SK-N-SH treated with all-trans-retinoic acid at 6 μM for 48 hours (cell line): Measurements from ENCODE around the gene CPT2.

Experiments
- ATAC-seq: fragments of 200-7000 bp; cut with Tn5 transposase; 3 replicates; pipeline ENCODE4 v1.9.1; 2020; ENCODE audit warnings: mild to moderate bottlenecking, moderate library complexity
- ARNTL ChIP-seq: fragments of 450-650 bp; formaldehyde crosslinking; IDR thresholded peaks from 2 replicates; pipeline ENCODE4 v1.5.0; 2020; ENCODE audit warnings: low read depth, mild to moderate bottlenecking, moderate library complexity, borderline replicate concordance
- ESRRG ChIP-seq: fragments of 250-450 bp; sonication (Bioruptor Pico); IDR thresholded peaks from 2 replicates; pipeline ENCODE4 v1.6.1; 2021; ENCODE audit warnings: mild to moderate bottlenecking
- GLIS3 ChIP-seq: fragments of 250-450 bp; sonication (Bioruptor Pico); IDR thresholded peaks from 2 replicates; pipeline ENCODE4 v1.5.0; 2020; ENCODE audit warnings: mild to moderate bottlenecking, moderate library complexity
- PPARA ChIP-seq: fragments of 250-450 bp; sonication (Bioruptor Pico); IDR thresholded peaks from 2 replicates; pipeline ENCODE4 v1.5.0; 2020; ENCODE audit warnings: mild to moderate bottlenecking, borderline replicate concordance
- RARB ChIP-seq: fragments of 250-450 bp; sonication (Bioruptor Pico); IDR thresholded peaks from 2 replicates; pipeline ENCODE4 v1.8.0; 2021; ENCODE audit warnings: mild to moderate bottlenecking, moderate library complexity
- SNAI2 ChIP-seq: fragments of 250-450 bp; sonication (Bioruptor Pico); IDR thresholded peaks from 2 replicates; pipeline ENCODE4 v1.5.0; 2020; ENCODE audit warnings: mild to moderate bottlenecking, moderate library complexity
- TOX ChIP-seq: fragments of 250-450 bp; sonication (Bioruptor Pico); IDR thresholded peaks from 2 replicates; pipeline ENCODE4 v1.8.0; 2021; ENCODE audit warnings: mild to moderate bottlenecking, moderate library complexity, borderline replicate concordance
- ZNF70 ChIP-seq: fragments of 450-650 bp; formaldehyde crosslinking; IDR thresholded peaks from 2 replicates; pipeline ENCODE4 v1.5.0; 2020; ENCODE audit warnings: mild to moderate bottlenecking, moderate library complexity
- ZNF8 ChIP-seq: fragments of 450-650 bp; formaldehyde crosslinking; IDR thresholded peaks from 2 replicates; pipeline ENCODE4 v1.5.0; 2020; ENCODE audit warnings: mild to moderate bottlenecking, moderate library complexity
- TF ChIP-seq, protein P1 (sequence below): fragments of 250-450 bp; sonication (Bioruptor Pico); IDR thresholded peaks from 2 replicates; pipeline ENCODE4 v1.5.0; 2020; ENCODE audit warnings: mild to moderate bottlenecking, moderate library complexity
- TF ChIP-seq, protein P2 (sequence below): fragments of 250-450 bp; sonication (Bioruptor Pico); IDR thresholded peaks from 2 replicates; pipeline ENCODE4 v1.8.0; 2021; ENCODE audit warnings: low read depth, mild to moderate bottlenecking, moderate library complexity, borderline replicate concordance
- TF ChIP-seq, protein P3 (sequence below): fragments of 250-450 bp; sonication (Bioruptor Pico); IDR thresholded peaks from 2 replicates; pipeline ENCODE4 v1.5.1; 2021; ENCODE audit warnings: mild to moderate bottlenecking, moderate library complexity
- TF ChIP-seq, protein P4 (sequence below): fragments of 250-450 bp; sonication (Bioruptor Pico); IDR thresholded peaks from 2 replicates; pipeline ENCODE4 v1.8.0; 2020; ENCODE audit warnings: mild to moderate bottlenecking, moderate library complexity, borderline replicate concordance

CPT2 gene

DNA sequence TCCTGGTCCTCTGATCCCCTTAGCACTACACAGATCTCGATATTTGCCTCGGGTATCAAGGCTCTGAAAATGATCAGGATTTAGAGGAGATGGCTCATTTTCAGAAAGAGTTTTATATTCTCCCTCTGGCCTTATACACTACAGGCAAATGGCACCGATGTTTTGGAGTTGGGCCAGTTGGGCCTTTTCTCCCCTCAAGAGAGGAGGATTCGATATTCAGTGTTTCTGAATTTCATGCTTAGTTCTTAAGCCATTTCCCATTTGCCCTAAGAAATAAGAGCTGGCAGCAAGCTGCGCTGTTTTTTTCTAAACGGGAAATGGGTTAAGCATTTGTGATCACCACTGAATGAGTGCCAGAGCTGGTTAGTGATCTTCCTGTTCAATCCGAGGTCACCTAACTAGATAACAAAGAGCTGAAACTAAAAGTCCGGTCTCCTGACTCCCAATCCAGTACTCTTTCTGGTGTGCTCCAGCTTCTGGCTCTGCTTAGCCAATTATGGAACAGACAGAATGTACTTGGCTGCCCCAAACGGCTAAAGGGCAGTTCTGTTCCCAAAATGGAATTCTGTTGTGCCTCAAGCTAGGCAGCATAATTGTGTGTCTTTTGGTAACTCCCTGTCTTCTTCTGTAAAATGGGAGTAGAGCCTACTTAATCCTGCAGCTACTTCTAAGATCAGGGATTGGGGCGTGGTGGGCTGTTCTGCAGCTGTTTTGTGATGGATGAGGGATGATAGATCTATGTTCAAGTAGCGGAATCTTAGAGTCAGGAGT is 1.2 kb upstream of the CPT2 start:
- ATAC-seq, result no peak

DNA sequence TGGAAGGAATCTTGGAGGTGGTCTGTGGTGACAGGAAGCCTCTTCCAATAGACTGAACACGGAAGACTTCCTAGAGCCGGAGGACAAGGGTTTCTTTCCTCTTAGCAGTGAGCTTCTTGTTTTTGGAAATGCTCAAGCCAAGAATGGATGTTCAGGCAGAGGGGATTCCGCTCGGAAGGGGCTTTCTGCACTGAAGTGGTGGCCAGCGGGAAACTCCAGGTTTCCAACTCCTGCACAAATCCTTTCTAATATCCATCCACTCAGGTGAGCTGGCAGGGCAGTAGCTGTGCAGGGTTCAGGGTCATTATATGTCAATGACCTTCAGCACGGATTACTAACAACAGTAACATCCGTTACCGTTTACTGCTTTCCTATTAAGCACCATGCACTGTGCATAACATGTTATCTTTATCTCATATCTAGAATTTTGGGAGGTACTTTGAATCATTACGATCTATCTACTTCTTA is 573 bp upstream of the CPT2 start:
- ATAC-seq, result peak; percentile 6; the same call in 1 of the 3 replicates
- TF ChIP-seq RARB (CRISPR knock-in tag) (no peak), ARNTL (CRISPR knock-in tag) (no peak)

More for the DNA sequence above, 1.2 kb upstream of the CPT2 start:
- TF ChIP-seq ESRRG (CRISPR knock-in tag), result no peak
- TF ChIP-seq, protein P1, sequence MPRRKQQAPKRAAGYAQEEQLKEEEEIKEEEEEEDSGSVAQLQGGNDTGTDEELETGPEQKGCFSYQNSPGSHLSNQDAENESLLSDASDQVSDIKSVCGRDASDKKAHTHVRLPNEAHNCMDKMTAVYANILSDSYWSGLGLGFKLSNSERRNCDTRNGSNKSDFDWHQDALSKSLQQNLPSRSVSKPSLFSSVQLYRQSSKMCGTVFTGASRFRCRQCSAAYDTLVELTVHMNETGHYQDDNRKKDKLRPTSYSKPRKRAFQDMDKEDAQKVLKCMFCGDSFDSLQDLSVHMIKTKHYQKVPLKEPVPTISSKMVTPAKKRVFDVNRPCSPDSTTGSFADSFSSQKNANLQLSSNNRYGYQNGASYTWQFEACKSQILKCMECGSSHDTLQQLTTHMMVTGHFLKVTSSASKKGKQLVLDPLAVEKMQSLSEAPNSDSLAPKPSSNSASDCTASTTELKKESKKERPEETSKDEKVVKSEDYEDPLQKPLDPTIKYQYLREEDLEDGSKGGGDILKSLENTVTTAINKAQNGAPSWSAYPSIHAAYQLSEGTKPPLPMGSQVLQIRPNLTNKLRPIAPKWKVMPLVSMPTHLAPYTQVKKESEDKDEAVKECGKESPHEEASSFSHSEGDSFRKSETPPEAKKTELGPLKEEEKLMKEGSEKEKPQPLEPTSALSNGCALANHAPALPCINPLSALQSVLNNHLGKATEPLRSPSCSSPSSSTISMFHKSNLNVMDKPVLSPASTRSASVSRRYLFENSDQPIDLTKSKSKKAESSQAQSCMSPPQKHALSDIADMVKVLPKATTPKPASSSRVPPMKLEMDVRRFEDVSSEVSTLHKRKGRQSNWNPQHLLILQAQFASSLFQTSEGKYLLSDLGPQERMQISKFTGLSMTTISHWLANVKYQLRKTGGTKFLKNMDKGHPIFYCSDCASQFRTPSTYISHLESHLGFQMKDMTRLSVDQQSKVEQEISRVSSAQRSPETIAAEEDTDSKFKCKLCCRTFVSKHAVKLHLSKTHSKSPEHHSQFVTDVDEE (CRISPR knock-in tag), result no peak
- no peak for TF ChIP-seq TOX
- TF ChIP-seq, protein P2, sequence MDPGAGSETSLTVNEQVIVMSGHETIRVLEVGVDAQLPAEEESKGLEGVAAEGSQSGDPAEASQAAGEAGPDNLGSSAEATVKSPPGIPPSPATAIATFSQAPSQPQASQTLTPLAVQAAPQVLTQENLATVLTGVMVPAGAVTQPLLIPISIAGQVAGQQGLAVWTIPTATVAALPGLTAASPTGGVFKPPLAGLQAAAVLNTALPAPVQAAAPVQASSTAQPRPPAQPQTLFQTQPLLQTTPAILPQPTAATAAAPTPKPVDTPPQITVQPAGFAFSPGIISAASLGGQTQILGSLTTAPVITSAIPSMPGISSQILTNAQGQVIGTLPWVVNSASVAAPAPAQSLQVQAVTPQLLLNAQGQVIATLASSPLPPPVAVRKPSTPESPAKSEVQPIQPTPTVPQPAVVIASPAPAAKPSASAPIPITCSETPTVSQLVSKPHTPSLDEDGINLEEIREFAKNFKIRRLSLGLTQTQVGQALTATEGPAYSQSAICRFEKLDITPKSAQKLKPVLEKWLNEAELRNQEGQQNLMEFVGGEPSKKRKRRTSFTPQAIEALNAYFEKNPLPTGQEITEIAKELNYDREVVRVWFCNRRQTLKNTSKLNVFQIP (CRISPR knock-in tag), result no peak
- TF ChIP-seq GLIS3 (CRISPR knock-in tag), result no peak
- no peak for TF ChIP-seq PPARA (CRISPR knock-in tag)
- TF ChIP-seq ZNF70 (CRISPR knock-in tag), result no peak
- TF ChIP-seq ZNF8 (CRISPR knock-in tag), result no peak
- TF ChIP-seq, protein P3, sequence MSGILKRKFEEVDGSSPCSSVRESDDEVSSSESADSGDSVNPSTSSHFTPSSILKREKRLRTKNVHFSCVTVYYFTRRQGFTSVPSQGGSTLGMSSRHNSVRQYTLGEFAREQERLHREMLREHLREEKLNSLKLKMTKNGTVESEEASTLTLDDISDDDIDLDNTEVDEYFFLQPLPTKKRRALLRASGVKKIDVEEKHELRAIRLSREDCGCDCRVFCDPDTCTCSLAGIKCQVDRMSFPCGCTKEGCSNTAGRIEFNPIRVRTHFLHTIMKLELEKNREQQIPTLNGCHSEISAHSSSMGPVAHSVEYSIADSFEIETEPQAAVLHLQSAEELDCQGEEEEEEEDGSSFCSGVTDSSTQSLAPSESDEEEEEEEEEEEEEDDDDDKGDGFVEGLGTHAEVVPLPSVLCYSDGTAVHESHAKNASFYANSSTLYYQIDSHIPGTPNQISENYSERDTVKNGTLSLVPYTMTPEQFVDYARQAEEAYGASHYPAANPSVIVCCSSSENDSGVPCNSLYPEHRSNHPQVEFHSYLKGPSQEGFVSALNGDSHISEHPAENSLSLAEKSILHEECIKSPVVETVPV (CRISPR knock-in tag), result no peak
- TF ChIP-seq, protein P4, sequence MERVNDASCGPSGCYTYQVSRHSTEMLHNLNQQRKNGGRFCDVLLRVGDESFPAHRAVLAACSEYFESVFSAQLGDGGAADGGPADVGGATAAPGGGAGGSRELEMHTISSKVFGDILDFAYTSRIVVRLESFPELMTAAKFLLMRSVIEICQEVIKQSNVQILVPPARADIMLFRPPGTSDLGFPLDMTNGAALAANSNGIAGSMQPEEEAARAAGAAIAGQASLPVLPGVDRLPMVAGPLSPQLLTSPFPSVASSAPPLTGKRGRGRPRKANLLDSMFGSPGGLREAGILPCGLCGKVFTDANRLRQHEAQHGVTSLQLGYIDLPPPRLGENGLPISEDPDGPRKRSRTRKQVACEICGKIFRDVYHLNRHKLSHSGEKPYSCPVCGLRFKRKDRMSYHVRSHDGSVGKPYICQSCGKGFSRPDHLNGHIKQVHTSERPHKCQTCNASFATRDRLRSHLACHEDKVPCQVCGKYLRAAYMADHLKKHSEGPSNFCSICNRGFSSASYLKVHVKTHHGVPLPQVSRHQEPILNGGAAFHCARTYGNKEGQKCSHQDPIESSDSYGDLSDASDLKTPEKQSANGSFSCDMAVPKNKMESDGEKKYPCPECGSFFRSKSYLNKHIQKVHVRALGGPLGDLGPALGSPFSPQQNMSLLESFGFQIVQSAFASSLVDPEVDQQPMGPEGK (CRISPR knock-in tag), result no peak

DNA sequence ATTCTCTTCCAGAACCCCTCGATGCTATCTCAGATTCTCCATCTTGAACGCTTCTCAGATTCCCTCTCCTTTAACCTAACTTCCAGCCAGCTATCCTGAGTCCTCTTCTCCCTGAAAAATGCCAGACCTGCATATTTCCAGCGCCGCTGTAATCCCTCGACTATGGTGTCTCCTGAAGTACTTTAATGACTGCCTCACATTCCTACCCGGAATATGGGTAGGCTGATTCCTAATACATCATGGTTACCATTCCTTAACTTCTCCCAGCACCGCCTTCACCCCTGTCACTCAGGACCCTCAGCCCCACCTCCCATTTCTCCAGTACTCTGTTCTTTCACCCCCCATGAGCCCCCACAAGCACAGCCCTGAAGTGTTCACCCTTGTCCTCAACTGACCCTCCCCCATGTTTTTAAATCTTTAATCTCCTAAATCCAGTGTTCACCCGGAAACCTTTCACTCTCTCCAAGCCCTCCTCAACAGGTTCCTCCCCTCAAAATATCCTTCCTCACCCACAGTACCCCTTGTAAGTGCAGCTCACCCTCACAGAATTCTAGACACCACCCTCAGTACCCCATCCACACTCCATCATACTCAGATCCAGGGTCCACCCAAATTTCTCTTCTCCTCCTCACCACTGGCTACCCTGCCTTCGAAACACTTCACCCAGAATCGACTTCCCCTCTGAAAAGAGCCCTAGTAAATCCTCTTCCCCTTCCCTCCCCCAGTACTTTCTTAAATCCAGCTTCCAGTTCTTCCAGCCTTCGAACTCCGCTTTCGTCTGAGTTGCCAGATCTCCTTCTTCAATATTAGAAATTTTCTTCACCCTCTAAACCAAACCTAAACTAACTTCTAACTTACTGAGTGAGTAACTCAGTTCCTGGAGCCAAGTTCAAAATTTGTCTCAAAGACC is 922 bp downstream of the CPT2 start:
- TF ChIP-seq GLIS3 (CRISPR knock-in tag) (no peak), TOX (no peak), SNAI2 (no peak)
- TF ChIP-seq, protein P2 (CRISPR knock-in tag), result no peak
- TF ChIP-seq, protein P3 (CRISPR knock-in tag), result no peak
- peak; percentile 51 for ATAC-seq
